PC-9 (cell line): ENCODE measurements around the gene TRIM3. TPM values are rescaled to one million over a fixed set of nuclear protein-coding genes. Genes with fewer than 3 reads are reported as not detected.

ENCODE experiments used
- BruUV-seq: library from RNA; stranded (reverse); fragments of 400-500 nt; replicated peaks from 2 replicates; lab custom pipeline; 2021; lab: Mats Ljungman, UMichigan
- CTCF ChIA-PET: fragments of 300-600 bp; sonication (Branson Sonifier 250); formaldehyde crosslinking; loops from one replicate; lab custom pipeline; 2022; ENCODE audit warnings: antibody characterized with exemption; lab: Charles Lee
- POLR2A ChIA-PET: fragments of 300-600 bp; sonication (Branson Sonifier 250); formaldehyde crosslinking; loops from one replicate; lab custom pipeline; 2022; ENCODE audit warnings: antibody characterized with exemption; ENCODE audit not compliant: unreplicated experiment; lab: Charles Lee
- DNase-seq, 2 experiments: peaks; one replicate each; pipeline versions ENCODE4 v3.0.0 to v3.0.0-alpha.2; 2015 to 2022; ENCODE audit warnings: mixed read lengths in 1 of 2
- H2AFZ ChIP-seq: fragments of 200-600 bp; sonication (generic); 2 replicates; pipeline ENCODE4 v1.8.1; 2017; ENCODE audit warnings: antibody characterized with exemption
- H3F3A ChIP-seq: fragments of 200-600 bp; sonication (generic); 2 replicates; pipeline ENCODE4 v1.8.1; 2017; ENCODE audit warnings: antibody characterized with exemption, mild to moderate bottlenecking, low read depth; ENCODE audit not compliant: insufficient read depth
- H3K27ac ChIP-seq: fragments of 200-600 bp; sonication (generic); 2 replicates; pipeline ENCODE4 v1.6.1; 2016; ENCODE audit warnings: mixed run types
- H3K27me3 ChIP-seq: fragments of 200-600 bp; sonication (generic); 2 replicates; pipeline ENCODE4 v1.6.1; 2016; ENCODE audit warnings: low read depth, mixed run types; ENCODE audit not compliant: insufficient read depth
- H3K36me3 ChIP-seq: fragments of 200-600 bp; sonication (generic); 2 replicates; pipeline ENCODE4 v1.6.1; 2016; ENCODE audit warnings: low read depth, mixed run types
- H3K4me1 ChIP-seq: fragments of 200-600 bp; sonication (generic); replicated peaks from 2 replicates; pipeline ENCODE4 v1.6.1; 2016; ENCODE audit warnings: mixed run types; ENCODE audit not compliant: insufficient read depth
- H3K4me2 ChIP-seq: fragments of 200-600 bp; sonication (generic); 2 replicates; pipeline ENCODE4 v1.6.1; 2017; ENCODE audit warnings: mixed run types
- H3K4me3 ChIP-seq: fragments of 200-600 bp; sonication (generic); 2 replicates; pipeline ENCODE4 v1.6.1; 2016; ENCODE audit warnings: mixed run types
- H3K79me2 ChIP-seq: fragments of 200-600 bp; sonication (generic); 2 replicates; pipeline ENCODE4 v1.6.1; 2017; ENCODE audit warnings: low read depth, mixed run types
- H3K9me2 ChIP-seq: fragments of 200-600 bp; sonication (generic); 2 replicates; pipeline ENCODE4 v1.8.1; 2017; ENCODE audit warnings: mild to moderate bottlenecking; ENCODE audit not compliant: insufficient read depth
- H3K9me3 ChIP-seq: fragments of 200-600 bp; sonication (generic); 2 replicates; pipeline ENCODE4 v1.8.1; 2016; ENCODE audit warnings: low read depth; ENCODE audit not compliant: insufficient read depth
- H4K20me1 ChIP-seq: fragments of 200-600 bp; sonication (generic); 2 replicates; pipeline ENCODE4 v1.8.1; 2017; ENCODE audit not compliant: insufficient read depth
- EZH2 ChIP-seq: fragments of 200-600 bp; sonication (generic); IDR thresholded peaks from 2 replicates; pipeline ENCODE4 v1.8.0; 2017; ENCODE audit warnings: antibody characterized with exemption, low read depth
- intact Hi-C: fragments of 100-400 bp; cut with micrococcal nuclease; formaldehyde crosslinking; loops from one replicate; pipeline ENCODE4 v1.10.0; 2022; ENCODE audit not compliant: unreplicated experiment
- total RNA-seq: library from RNA; stranded (reverse); gene quantifications from 2 replicates; pipeline ENCODE4 v1.2.3, GENCODE V29; 2021
- TF ChIP-seq, protein P1 (sequence below): fragments of 200-600 bp; sonication (generic); conservative IDR thresholded peaks from 2 replicates; pipeline ENCODE4 v1.6.1; 2017; ENCODE audit warnings: mixed run types, antibody characterized with exemption, mild to moderate bottlenecking, moderate library complexity

Gene TRIM3
- total RNA-seq, 1 experiment from 2014 or later: 9.0 TPM

DNA sequence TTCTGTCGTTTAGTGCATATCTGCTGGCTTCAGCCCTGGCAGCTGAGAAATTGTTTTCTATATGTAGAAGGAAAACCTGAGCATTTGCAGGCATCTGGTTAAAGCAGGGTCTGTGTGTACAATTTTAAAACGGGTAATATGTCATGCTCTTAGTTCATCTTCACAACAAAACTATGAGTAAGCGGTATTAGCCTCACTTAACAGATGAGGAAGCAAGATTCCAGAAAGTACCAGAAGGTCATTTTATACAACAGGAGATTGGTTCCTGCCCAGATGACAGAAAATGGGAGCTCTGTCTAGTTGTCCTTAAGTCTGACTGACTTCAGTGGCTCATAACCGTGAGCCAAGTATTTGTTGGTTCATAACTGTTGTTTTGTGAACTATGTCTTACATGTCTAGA lies 8.7 kb upstream of the TRIM3 start:
- ChIA-PET POLR2A (no interaction called here), CTCF (no interaction called here)
- no peak overlapping the region for H2AFZ ChIP-seq

DNA sequence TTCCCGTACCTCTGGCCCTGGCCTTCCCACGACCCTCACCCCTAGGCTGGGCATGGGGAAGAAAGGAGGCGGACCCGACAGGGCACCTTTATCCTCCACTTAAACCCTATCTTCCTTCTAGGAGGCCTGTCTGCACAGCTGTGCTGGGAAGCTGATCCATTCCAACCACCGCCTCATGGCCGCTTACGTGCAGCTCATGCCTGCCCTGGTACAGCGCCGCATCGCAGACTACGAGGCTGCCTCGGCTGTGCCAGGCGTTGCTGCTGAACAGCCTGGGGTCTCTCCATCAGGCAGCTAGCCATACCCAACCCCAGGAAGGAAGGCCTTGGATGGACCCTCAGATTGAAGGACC lies 8.2 kb upstream of the TRIM3 start:
- Histone ChIP-seq H2AFZ (peak overlapping the region; percentile 79; the same call in 1 of the 2 replicates), H3K27ac (peak overlapping the region; percentile 84), H3F3A (no peaks in the 10 kb centered on the region), H3K36me3 (peaks cover 12% of the 10 kb centered on the region; the same call in 1 of the 2 replicates), H3K79me2 (peaks cover 48% of the 10 kb centered on the region), H4K20me1 (peaks cover 2% of the 10 kb centered on the region; the same call in 1 of the 2 replicates), H3K9me2 (no peaks in the 10 kb centered on the region), H3K4me1 (0 out of 2 replicates have a peak, but pooled peaks cover 13% of the 10 kb centered on the region), H3K4me2 (peak overlapping the region; percentile 91), H3K9me3 (no peaks in the 10 kb centered on the region), H3K4me3 (peak overlapping the region; percentile 82), H3K27me3 (no peaks in the 10 kb centered on the region)
- intact Hi-C loops: loop anchor here (2.0 kb wide), 1 partner anchor 91 kb away; the partner anchor contains the start of gene SMPD1
- TSS peak; percentile 55 for BruUV-seq
- DNase-seq: no peak
- POLR2A ChIA-PET: no interaction called here
- CTCF ChIA-PET: no interaction called here
- TF ChIP-seq EZH2: no peak
- TF ChIP-seq, protein P1, sequence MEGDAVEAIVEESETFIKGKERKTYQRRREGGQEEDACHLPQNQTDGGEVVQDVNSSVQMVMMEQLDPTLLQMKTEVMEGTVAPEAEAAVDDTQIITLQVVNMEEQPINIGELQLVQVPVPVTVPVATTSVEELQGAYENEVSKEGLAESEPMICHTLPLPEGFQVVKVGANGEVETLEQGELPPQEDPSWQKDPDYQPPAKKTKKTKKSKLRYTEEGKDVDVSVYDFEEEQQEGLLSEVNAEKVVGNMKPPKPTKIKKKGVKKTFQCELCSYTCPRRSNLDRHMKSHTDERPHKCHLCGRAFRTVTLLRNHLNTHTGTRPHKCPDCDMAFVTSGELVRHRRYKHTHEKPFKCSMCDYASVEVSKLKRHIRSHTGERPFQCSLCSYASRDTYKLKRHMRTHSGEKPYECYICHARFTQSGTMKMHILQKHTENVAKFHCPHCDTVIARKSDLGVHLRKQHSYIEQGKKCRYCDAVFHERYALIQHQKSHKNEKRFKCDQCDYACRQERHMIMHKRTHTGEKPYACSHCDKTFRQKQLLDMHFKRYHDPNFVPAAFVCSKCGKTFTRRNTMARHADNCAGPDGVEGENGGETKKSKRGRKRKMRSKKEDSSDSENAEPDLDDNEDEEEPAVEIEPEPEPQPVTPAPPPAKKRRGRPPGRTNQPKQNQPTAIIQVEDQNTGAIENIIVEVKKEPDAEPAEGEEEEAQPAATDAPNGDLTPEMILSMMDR: no peak

More for the DNA sequence above, 8.7 kb upstream of the TRIM3 start:
- intact Hi-C loops: no loop called here
- H4K20me1 ChIP-seq: peaks cover 2% of the 10 kb centered on the region; the same call in 1 of the 2 replicates
- peak overlapping the region; percentile 84 for H3K27ac ChIP-seq
- no peak for DNase-seq
- peak overlapping the region; percentile 91 for H3K4me2 ChIP-seq
- peaks cover 48% of the 10 kb centered on the region for H3K79me2 ChIP-seq
- H3K9me3 ChIP-seq: no peaks in the 10 kb centered on the region
- no peaks in the 10 kb centered on the region for H3F3A ChIP-seq
- H3K4me1 ChIP-seq: 0 out of 2 replicates have a peak, but pooled peaks cover 13% of the 10 kb centered on the region
- H3K4me3 ChIP-seq: peak overlapping the region; percentile 82
- no peak for TF ChIP-seq EZH2
- TF ChIP-seq, protein P1: no peak
- no peaks in the 10 kb centered on the region for H3K27me3 ChIP-seq
- no peaks in the 10 kb centered on the region for H3K9me2 ChIP-seq
- BruUV-seq: no TSS peak
- peaks cover 12% of the 10 kb centered on the region; the same call in 1 of the 2 replicates for H3K36me3 ChIP-seq

GRCh38 chr11:6481012-6481923 lies 7.5 kb upstream of the TRIM3 start, which contains the start of the genes ARFIP2 and TIMM10B:
Gene ARFIP2 (minus strand): TSS chr11:6481331. CDS start chr11:6480421, 910 bp downstream.
Gene TIMM10B (plus strand): TSS chr11:6481501. CDS start chr11:6481517, 16 bp downstream.
- Histone ChIP-seq H3K4me2 (peak within 1 kb of the TSS; percentile 97), H3F3A (no peaks in the 10 kb centered on the region), H3K4me1 (0 out of 2 replicates have a peak, but pooled peaks cover 13% of the 10 kb centered on the region), H3K9me3 (no peaks in the 10 kb centered on the region), H3K79me2 (peaks cover 48% of the 10 kb centered on the region), H4K20me1 (peaks cover 2% of the 10 kb centered on the region; the same call in 1 of the 2 replicates), H3K27ac (peak within 1 kb of the TSS; percentile 84), H3K9me2 (no peaks in the 10 kb centered on the region), H3K27me3 (no peaks in the 10 kb centered on the region), H3K4me3 (peak within 1 kb of the TSS; percentile 82), H2AFZ (peak within 1 kb of the TSS; percentile 79), H3K36me3 (peaks cover 12% of the 10 kb centered on the region; the same call in 1 of the 2 replicates)
- BruUV-seq: no TSS peak
- CTCF ChIA-PET: no interaction called here
- TF ChIP-seq, protein P1: no peak
- TF ChIP-seq EZH2: no peak
- intact Hi-C loops: loop anchor here (2.0 kb wide), 1 partner anchor 90 kb away; the partner anchor contains the start of gene SMPD1
- POLR2A ChIA-PET: interaction anchor here (0.5 to 0.7 kb wide), 2 partner anchors 126 to 275 kb away, joined by 3 read pairs; no protein-coding TSS in a partner anchor
- DNase-seq: peak; percentile 89 to 91
